ENCODE data around the gene TMTC3.

TMTC3 gene

DNA sequence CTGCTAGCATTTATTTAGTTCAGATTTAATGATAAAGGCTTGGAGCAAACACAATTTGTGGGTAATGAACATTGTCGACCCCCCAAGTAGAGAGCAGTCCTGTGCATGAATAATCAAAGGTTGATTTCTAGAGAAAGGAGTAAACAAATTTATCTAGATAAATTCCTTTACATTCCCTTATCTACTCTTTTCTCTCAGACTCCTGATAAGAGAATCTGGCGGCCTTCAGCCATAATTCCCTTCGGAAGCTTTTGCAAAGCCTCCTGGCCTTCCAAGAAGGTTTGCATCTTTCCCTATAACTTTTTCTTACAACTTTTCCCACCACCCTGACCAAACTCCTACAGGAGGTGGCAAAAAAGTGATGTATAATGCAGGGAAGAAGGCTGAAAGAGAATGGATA lies 42.1 kb downstream of the TMTC3 start:
- TF ChIP-seq, protein P1, sequence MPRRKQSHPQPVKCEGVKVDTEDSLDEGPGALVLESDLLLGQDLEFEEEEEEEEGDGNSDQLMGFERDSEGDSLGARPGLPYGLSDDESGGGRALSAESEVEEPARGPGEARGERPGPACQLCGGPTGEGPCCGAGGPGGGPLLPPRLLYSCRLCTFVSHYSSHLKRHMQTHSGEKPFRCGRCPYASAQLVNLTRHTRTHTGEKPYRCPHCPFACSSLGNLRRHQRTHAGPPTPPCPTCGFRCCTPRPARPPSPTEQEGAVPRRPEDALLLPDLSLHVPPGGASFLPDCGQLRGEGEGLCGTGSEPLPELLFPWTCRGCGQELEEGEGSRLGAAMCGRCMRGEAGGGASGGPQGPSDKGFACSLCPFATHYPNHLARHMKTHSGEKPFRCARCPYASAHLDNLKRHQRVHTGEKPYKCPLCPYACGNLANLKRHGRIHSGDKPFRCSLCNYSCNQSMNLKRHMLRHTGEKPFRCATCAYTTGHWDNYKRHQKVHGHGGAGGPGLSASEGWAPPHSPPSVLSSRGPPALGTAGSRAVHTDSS (tag by site-specific recombination; IDR thresholded peaks at IDR 0.05), result no peak
- no peak for TF ChIP-seq ZNF747 (tag by site-specific recombination; IDR thresholded peaks at IDR 0.05)
- TF ChIP-seq, protein P2, sequence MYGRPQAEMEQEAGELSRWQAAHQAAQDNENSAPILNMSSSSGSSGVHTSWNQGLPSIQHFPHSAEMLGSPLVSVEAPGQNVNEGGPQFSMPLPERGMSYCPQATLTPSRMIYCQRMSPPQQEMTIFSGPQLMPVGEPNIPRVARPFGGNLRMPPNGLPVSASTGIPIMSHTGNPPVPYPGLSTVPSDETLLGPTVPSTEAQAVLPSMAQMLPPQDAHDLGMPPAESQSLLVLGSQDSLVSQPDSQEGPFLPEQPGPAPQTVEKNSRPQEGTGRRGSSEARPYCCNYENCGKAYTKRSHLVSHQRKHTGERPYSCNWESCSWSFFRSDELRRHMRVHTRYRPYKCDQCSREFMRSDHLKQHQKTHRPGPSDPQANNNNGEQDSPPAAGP (tag by site-specific recombination; IDR thresholded peaks at IDR 0.05), result no peak
- TF ChIP-seq ZFP69B (tag by site-specific recombination; IDR thresholded peaks at IDR 0.05), result no peak
- TF ChIP-seq ZNF510 (tag by site-specific recombination; IDR thresholded peaks at IDR 0.05; ENCODE audit: insufficient replicate concordance), result no peak
- TF ChIP-seq ZFHX2 (tag by site-specific recombination; conservative IDR thresholded peaks at IDR 0.05), result no peak
- TF ChIP-seq KLF1 (tag by site-specific recombination; IDR thresholded peaks at IDR 0.05), result no peak
- TF ChIP-seq, protein P3, sequence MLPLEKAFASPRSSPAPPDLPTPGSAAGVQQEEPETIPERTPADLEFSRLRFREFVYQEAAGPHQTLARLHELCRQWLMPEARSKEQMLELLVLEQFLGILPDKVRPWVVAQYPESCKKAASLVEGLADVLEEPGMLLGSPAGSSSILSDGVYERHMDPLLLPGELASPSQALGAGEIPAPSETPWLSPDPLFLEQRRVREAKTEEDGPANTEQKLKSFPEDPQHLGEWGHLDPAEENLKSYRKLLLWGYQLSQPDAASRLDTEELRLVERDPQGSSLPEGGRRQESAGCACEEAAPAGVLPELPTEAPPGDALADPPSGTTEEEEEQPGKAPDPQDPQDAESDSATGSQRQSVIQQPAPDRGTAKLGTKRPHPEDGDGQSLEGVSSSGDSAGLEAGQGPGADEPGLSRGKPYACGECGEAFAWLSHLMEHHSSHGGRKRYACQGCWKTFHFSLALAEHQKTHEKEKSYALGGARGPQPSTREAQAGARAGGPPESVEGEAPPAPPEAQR (tag by site-specific recombination; IDR thresholded peaks at IDR 0.05), result no peak
- no peak for TF ChIP-seq OVOL3 (tag by site-specific recombination; IDR thresholded peaks at IDR 0.05)
- TF ChIP-seq, protein P4, sequence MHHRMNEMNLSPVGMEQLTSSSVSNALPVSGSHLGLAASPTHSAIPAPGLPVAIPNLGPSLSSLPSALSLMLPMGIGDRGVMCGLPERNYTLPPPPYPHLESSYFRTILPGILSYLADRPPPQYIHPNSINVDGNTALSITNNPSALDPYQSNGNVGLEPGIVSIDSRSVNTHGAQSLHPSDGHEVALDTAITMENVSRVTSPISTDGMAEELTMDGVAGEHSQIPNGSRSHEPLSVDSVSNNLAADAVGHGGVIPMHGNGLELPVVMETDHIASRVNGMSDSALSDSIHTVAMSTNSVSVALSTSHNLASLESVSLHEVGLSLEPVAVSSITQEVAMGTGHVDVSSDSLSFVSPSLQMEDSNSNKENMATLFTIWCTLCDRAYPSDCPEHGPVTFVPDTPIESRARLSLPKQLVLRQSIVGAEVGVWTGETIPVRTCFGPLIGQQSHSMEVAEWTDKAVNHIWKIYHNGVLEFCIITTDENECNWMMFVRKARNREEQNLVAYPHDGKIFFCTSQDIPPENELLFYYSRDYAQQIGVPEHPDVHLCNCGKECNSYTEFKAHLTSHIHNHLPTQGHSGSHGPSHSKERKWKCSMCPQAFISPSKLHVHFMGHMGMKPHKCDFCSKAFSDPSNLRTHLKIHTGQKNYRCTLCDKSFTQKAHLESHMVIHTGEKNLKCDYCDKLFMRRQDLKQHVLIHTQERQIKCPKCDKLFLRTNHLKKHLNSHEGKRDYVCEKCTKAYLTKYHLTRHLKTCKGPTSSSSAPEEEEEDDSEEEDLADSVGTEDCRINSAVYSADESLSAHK (tag by site-specific recombination; IDR thresholded peaks at IDR 0.05), result no peak
- no peak for TF ChIP-seq ZBTB7A (tag by site-specific recombination; IDR thresholded peaks at IDR 0.05; ENCODE audit: low read depth)
- no peak for TF ChIP-seq ZNF423 (tag by site-specific recombination; IDR thresholded peaks at IDR 0.05)
- TF ChIP-seq TCF7L2 (IDR thresholded peaks at IDR 0.05; ENCODE audit: borderline replicate concordance, low read depth, low read length), result no peak
- TF ChIP-seq ZNF585B (tag by site-specific recombination; IDR thresholded peaks at IDR 0.05), result no peak
- TF ChIP-seq YY2 (tag by site-specific recombination; IDR thresholded peaks at IDR 0.05), result no peak
- no peak for TF ChIP-seq ZNF335 (tag by site-specific recombination; conservative IDR thresholded peaks at IDR 0.05)
- TF ChIP-seq ZNF558 (tag by site-specific recombination; IDR thresholded peaks at IDR 0.05), result no peak
- TF ChIP-seq ZNF175 (tag by site-specific recombination; IDR thresholded peaks at IDR 0.05), result no peak
- ChIA-PET CTCF (no interaction called here), POLR2A (no interaction called here)
- H3K27ac ChIP-seq (ENCODE audit: extremely low read depth, low read depth, low read length), result no peak overlapping the region
- H3K4me1 ChIP-seq (ENCODE audit: control insufficient read depth, insufficient read depth, low read length), result no peaks in the 10 kb centered on the region
- no peak overlapping the region for H3K4me3 ChIP-seq (ENCODE audit: low read depth, low read length)
- no peaks in the 10 kb centered on the region for H3K9me3 ChIP-seq (ENCODE audit: control insufficient read depth, insufficient read depth, low read depth, low read length)
- peaks cover 0 to 22% of the 10 kb centered on the region in 2 experiments; a peak in 2 of 3 replicates for H3K36me3 ChIP-seq (ENCODE audit: control insufficient read depth in 2 of 2, insufficient read depth in 1 of 2, low read length in 2 of 2)

DNA sequence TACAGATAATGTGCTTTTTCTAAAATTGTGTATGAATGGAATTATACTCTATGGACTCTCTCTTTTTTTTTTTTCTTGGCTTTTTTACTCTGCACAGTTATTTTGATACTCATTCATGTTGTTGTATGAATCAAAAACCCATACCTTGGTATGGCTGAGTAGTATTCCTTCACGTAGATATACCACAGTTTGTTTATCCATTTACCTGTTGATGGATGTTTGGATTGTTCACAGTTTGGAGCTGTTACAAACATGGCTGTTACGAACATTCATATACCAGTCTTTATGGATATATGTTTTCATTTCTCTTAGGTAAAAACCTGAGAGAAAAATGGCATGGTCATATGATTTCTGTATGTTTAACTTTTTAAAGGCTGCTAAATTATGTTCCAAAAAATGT lies 43.2 kb downstream of the TMTC3 start:
- ChIA-PET POLR2A (no interaction called here), CTCF (interaction anchor here (0.6 kb wide), 1 partner anchor 772 kb away, joined by 3 read pairs; no protein-coding TSS in a partner anchor)
- H3K36me3 ChIP-seq (ENCODE audit: control insufficient read depth in 2 of 2, insufficient read depth in 1 of 2, low read length in 2 of 2), result peaks cover 0 to 15% of the 10 kb centered on the region in 2 experiments; a peak in 2 of 3 replicates
- H3K4me3 ChIP-seq (ENCODE audit: low read depth, low read length), result no peak overlapping the region
- H3K4me1 ChIP-seq (ENCODE audit: control insufficient read depth, insufficient read depth, low read length), result no peaks in the 10 kb centered on the region
- H3K27ac ChIP-seq (ENCODE audit: extremely low read depth, low read depth, low read length), result no peak overlapping the region
- H3K9me3 ChIP-seq (ENCODE audit: control insufficient read depth, insufficient read depth, low read depth, low read length), result no peaks in the 10 kb centered on the region
- TF ChIP-seq SCRT2 (tag by site-specific recombination; IDR thresholded peaks at IDR 0.05) (no peak), ZNF266 (tag by site-specific recombination; IDR thresholded peaks at IDR 0.05; ENCODE audit: low read depth) (no peak), ZNF146 (tag by site-specific recombination; IDR thresholded peaks at IDR 0.05) (0 out of 2 replicates have a peak, but pooled peaks have one; percentile 19), REPIN1 (tag by site-specific recombination; IDR thresholded peaks at IDR 0.05; ENCODE audit: low read depth) (no peak)
- TF ChIP-seq, protein P5, sequence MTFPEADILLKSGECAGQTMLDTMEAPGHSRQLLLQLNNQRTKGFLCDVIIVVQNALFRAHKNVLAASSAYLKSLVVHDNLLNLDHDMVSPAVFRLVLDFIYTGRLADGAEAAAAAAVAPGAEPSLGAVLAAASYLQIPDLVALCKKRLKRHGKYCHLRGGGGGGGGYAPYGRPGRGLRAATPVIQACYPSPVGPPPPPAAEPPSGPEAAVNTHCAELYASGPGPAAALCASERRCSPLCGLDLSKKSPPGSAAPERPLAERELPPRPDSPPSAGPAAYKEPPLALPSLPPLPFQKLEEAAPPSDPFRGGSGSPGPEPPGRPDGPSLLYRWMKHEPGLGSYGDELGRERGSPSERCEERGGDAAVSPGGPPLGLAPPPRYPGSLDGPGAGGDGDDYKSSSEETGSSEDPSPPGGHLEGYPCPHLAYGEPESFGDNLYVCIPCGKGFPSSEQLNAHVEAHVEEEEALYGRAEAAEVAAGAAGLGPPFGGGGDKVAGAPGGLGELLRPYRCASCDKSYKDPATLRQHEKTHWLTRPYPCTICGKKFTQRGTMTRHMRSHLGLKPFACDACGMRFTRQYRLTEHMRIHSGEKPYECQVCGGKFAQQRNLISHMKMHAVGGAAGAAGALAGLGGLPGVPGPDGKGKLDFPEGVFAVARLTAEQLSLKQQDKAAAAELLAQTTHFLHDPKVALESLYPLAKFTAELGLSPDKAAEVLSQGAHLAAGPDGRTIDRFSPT (tag by site-specific recombination; IDR thresholded peaks at IDR 0.05), result no peak
- TF ChIP-seq, protein P6, sequence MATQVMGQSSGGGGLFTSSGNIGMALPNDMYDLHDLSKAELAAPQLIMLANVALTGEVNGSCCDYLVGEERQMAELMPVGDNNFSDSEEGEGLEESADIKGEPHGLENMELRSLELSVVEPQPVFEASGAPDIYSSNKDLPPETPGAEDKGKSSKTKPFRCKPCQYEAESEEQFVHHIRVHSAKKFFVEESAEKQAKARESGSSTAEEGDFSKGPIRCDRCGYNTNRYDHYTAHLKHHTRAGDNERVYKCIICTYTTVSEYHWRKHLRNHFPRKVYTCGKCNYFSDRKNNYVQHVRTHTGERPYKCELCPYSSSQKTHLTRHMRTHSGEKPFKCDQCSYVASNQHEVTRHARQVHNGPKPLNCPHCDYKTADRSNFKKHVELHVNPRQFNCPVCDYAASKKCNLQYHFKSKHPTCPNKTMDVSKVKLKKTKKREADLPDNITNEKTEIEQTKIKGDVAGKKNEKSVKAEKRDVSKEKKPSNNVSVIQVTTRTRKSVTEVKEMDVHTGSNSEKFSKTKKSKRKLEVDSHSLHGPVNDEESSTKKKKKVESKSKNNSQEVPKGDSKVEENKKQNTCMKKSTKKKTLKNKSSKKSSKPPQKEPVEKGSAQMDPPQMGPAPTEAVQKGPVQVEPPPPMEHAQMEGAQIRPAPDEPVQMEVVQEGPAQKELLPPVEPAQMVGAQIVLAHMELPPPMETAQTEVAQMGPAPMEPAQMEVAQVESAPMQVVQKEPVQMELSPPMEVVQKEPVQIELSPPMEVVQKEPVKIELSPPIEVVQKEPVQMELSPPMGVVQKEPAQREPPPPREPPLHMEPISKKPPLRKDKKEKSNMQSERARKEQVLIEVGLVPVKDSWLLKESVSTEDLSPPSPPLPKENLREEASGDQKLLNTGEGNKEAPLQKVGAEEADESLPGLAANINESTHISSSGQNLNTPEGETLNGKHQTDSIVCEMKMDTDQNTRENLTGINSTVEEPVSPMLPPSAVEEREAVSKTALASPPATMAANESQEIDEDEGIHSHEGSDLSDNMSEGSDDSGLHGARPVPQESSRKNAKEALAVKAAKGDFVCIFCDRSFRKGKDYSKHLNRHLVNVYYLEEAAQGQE (tag by site-specific recombination; IDR thresholded peaks at IDR 0.05), result no peak
